ENCODE results near the gene AMY1A. TPM values are rescaled to one million over a fixed set of nuclear protein-coding genes. Genes with fewer than 3 reads are reported as not detected.
"Not testable (repeated sequence)": the region's sequence is repeated elsewhere in the genome, so short reads cannot be mapped to it uniquely, and the experiment has no call there.

The AMY1A gene
- total RNA-seq (ENCODE audit: insufficient read depth, low replicate concordance) = 0.48 TPM

GRCh38 chr1:103655460-103655859 lies at the start of gene AMY1A:
Gene AMY1A, plus strand, starts transcription at chr1:103655760. Its CDS starts 571 bp downstream, at chr1:103656331.
- not testable (repeated sequence) for DNase-seq (ENCODE audit: low spot score)

- no peak for DNase-seq (ENCODE audit: low spot score)
Observed at GRCh38 chr1:103616362-103616761, 39.2 kb upstream of the AMY1A start.

GRCh38 chr1:103616994-103617477 lies 38.5 kb upstream of the AMY1A start, which contains the start of gene AMY2A:
Gene AMY2A, plus strand, starts transcription at chr1:103617427. Its CDS starts 14 bp downstream, at chr1:103617441.
- not testable (repeated sequence) for DNase-seq (ENCODE audit: low spot score)

- not testable (repeated sequence) for DNase-seq (ENCODE audit: low spot score)
Observed at GRCh38 chr1:103627436-103627835, 28.1 kb upstream of the AMY1A start.

GRCh38 chr1:103641194-103641593 lies 14.4 kb upstream of the AMY1A start:
- DNase-seq (ENCODE audit: low spot score) = not testable (repeated sequence)

- DNase-seq (ENCODE audit: low spot score) = not testable (repeated sequence)
Observed at GRCh38 chr1:103643908-103644307, 11.7 kb upstream of the AMY1A start.

GRCh38 chr1:103650305-103650704 lies 5.3 kb upstream of the AMY1A start:
- not testable (repeated sequence) for DNase-seq (ENCODE audit: low spot score)

- not testable (repeated sequence) for DNase-seq (ENCODE audit: low spot score)
Observed at GRCh38 chr1:103650889-103651288, 4.7 kb upstream of the AMY1A start.

GRCh38 chr1:103654133-103654532 lies 1.4 kb upstream of the AMY1A start:
- not testable (repeated sequence) for DNase-seq (ENCODE audit: low spot score)

- not testable (repeated sequence) for DNase-seq (ENCODE audit: low spot score)
Observed at GRCh38 chr1:103676335-103676734, 20.8 kb downstream of the AMY1A start.

- DNase-seq (ENCODE audit: low spot score) = not testable (repeated sequence)
Observed at GRCh38 chr1:103696110-103696509, 40.5 kb downstream of the AMY1A start, which contains the start of gene AMY1B. Gene AMY1B, minus strand, starts transcription at chr1:103696210. Its CDS starts 571 bp downstream, at chr1:103695639.

- DNase-seq (ENCODE audit: low spot score) = not testable (repeated sequence)
Observed at GRCh38 chr1:103697430-103697829, 41.9 kb downstream of the AMY1A start.

GRCh38 chr1:103700669-103701068 lies 45.1 kb downstream of the AMY1A start:
- DNase-seq (ENCODE audit: low spot score) = not testable (repeated sequence)

GRCh38 chr1:103701256-103701655 lies 45.7 kb downstream of the AMY1A start:
- not testable (repeated sequence) for DNase-seq (ENCODE audit: low spot score)

- DNase-seq (ENCODE audit: low spot score) = not testable (repeated sequence)
Observed at GRCh38 chr1:103707670-103708069, 52.1 kb downstream of the AMY1A start.

GRCh38 chr1:103710381-103710780 lies 54.8 kb downstream of the AMY1A start:
- DNase-seq (ENCODE audit: low spot score) = not testable (repeated sequence)

Other genes starting within 250 kb of the AMY1A start
- gene RNPC3, start 130.1 kb upstream of the AMY1A start, total RNA-seq (ENCODE audit: insufficient read depth, low replicate concordance) = 9.6 TPM
- 43.1 TPM for gene AMY2B, start 84.2 kb upstream of the AMY1A start, total RNA-seq (ENCODE audit: insufficient read depth, low replicate concordance)
- gene AMY2A, start 38.3 kb upstream of the AMY1A start, total RNA-seq (ENCODE audit: insufficient read depth, low replicate concordance) = 26.2 TPM
- gene AMY1B, start 40.5 kb downstream of the AMY1A start, total RNA-seq (ENCODE audit: insufficient read depth, low replicate concordance) = 0.48 TPM
- not detected for gene AMY1C, start 94.1 kb downstream of the AMY1A start, total RNA-seq (ENCODE audit: insufficient read depth, low replicate concordance)